Measurements from ENCODE around the gene TBC1D2. TPM values are rescaled to one million over a fixed set of nuclear protein-coding genes. Genes with fewer than 3 reads are reported as not detected.

TBC1D2 gene
- total RNA-seq, 4 donors from 2014 or later, result 4.9 to 9.8 (median 7.8) TPM

DNA sequence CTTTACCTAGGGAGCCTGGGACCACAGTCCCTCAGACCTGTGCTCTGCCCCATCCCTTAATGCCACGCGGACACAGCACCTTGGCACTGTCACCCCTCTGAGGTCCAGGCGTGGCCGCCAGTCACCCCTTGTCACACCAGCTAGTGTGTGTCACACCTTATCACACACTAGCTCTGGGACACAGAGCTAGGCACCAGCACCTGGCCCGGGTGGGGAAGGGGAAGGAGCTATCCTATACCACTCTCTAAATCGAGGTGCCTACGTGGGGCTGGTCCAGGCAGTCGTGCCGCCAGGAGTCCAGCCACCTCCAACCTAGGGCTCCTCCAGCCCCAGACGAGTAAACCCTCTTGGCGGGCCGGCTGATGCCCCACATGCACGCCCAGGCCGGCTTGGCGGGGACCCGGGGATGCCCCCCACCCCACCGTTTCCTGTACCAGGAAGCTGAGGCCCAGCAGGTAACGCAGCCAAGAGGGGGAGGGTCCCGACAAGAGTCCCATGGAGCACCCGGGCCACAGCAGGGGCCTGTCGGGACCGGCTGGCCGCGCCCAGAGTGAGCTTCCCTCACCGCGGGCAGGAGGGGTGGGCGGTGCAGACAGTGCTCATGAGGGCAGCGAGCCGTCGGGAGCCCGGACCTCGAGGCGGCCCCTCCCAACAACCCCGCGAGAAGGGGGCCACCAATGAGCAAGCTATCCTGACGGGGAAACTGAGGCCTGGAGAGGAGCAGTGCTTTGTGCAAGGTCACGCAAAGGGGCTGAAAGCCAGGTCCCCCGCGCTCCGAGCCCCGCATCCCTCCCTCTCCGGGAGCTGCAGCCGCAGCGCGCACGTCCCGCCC, 63.6 kb downstream of the TBC1D2 start:
- Histone ChIP-seq H3K27me3 (peaks cover 14% of the 10 kb centered on the region), H3K9me3 (no peaks in the 10 kb centered on the region), H3K27ac (peak overlapping the region in 3 of 4 donors; percentile 58 to 77 (median 76)), H3K4me1 (peaks cover 0 to 15% (median 8%) of the 10 kb centered on the region in 3 donors), H3K4me3 (peak overlapping the region; percentile 66 to 67), H3K36me3 (no peaks in the 10 kb centered on the region)
- ATAC-seq, result no peak
- 3% methylated on average over 8 of the region's 47 CpGs; no CpG with 5 or more reads in 1 of the 2 donors for WGBS, 2 donors (ENCODE audit: low coverage in 1 of 2)
- no peak for TF ChIP-seq CTCF (IDR thresholded peaks at IDR 0.05)
- no peak for TF ChIP-seq EP300 (IDR thresholded peaks at IDR 0.05)
- no peak for TF ChIP-seq POLR2AphosphoS5 (IDR thresholded peaks at IDR 0.05)
- no peak for TF ChIP-seq POLR2A (IDR thresholded peaks at IDR 0.05)

DNA sequence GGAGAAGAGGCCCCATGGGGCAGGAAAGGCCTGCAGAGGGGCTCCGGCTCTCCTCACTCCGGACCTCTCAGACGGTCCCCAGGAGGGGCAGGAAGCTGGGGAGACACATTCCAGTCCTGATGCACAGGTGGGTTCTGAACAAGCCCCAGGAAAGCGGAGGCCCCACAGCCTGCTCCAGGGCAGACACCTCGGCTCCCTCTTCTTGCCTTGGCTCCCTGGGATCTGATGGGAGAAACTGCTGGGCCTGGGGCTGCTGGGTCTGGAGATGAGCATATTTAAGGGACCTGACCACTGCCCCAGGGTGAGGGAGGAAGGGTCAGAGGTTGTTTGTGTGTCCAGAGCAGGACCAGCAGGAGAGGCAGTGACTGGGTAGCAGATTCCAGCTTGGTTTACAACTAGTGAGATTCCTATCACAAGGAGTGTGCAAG, 64.3 kb downstream of the TBC1D2 start:
- no peak for ATAC-seq
- H3K9me3 ChIP-seq, result no peaks in the 10 kb centered on the region
- peaks cover 14% of the 10 kb centered on the region for H3K27me3 ChIP-seq
- TF ChIP-seq EP300 (IDR thresholded peaks at IDR 0.05) (no peak), POLR2A (IDR thresholded peaks at IDR 0.05) (no peak), CTCF (IDR thresholded peaks at IDR 0.05) (no peak), POLR2AphosphoS5 (IDR thresholded peaks at IDR 0.05) (no peak)
- 17% methylated on average over 1 of the region's 5 CpGs; no CpG with 5 or more reads in 1 of the 2 donors for WGBS, 2 donors (ENCODE audit: low coverage in 1 of 2)
- peaks cover 0 to 15% (median 8%) of the 10 kb centered on the region in 3 donors for H3K4me1 ChIP-seq
- no peaks in the 10 kb centered on the region for H3K36me3 ChIP-seq
- peak overlapping the region in 1 of 2 donors; percentile 66 for H3K4me3 ChIP-seq
- H3K27ac ChIP-seq, result no peak overlapping the region

DNA sequence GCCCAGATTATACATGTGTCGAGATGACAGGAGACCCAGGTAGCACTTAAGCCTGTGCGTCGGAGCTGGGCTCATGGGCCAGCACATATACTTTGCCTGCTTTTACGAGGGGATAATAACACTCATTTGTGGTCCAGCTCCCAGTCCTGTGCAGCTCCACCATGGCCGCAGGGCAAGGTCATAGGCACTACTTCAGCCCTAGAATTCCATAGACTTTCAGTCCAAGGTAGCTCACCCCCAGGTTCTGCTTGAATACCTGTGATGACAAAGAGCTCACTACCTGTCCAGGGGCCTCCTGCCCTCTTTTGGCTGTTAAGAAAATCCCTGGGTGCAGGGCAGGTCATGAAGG, 64.7 kb downstream of the TBC1D2 start:
- Histone ChIP-seq H3K4me1 (peaks cover 0 to 15% (median 8%) of the 10 kb centered on the region in 3 donors), H3K9me3 (no peaks in the 10 kb centered on the region), H3K4me3 (no peak overlapping the region), H3K27ac (no peak overlapping the region), H3K27me3 (peaks cover 14% of the 10 kb centered on the region), H3K36me3 (no peaks in the 10 kb centered on the region)
- TF ChIP-seq POLR2AphosphoS5 (IDR thresholded peaks at IDR 0.05) (no peak), POLR2A (IDR thresholded peaks at IDR 0.05) (no peak), CTCF (IDR thresholded peaks at IDR 0.05) (no peak), EP300 (IDR thresholded peaks at IDR 0.05) (no peak)
- no peak for ATAC-seq
- 75 to 82% methylated on average over 5 of the region's 5 CpGs for WGBS, 2 donors (ENCODE audit: low coverage in 1 of 2)

- Histone ChIP-seq H3K27ac (no peak overlapping the region), H3K4me1 (peaks cover 0 to 15% (median 8%) of the 10 kb centered on the region in 3 donors), H3K4me3 (no peak overlapping the region), H3K9me3 (no peaks in the 10 kb centered on the region), H3K27me3 (peaks cover 14% of the 10 kb centered on the region), H3K36me3 (no peaks in the 10 kb centered on the region)
- WGBS, 2 donors (ENCODE audit: low coverage in 1 of 2), result 69 to 73% methylated on average over 2 to 6 of the region's 6 CpGs
- ATAC-seq, result no peak
- TF ChIP-seq POLR2AphosphoS5 (IDR thresholded peaks at IDR 0.05), result no peak
- no peak for TF ChIP-seq CTCF (IDR thresholded peaks at IDR 0.05)
- no peak for TF ChIP-seq EP300 (IDR thresholded peaks at IDR 0.05)
- TF ChIP-seq POLR2A (IDR thresholded peaks at IDR 0.05), result no peak
Measured at GRCh38 chr9:98189412-98189811, 66.0 kb downstream of the TBC1D2 start.

DNA sequence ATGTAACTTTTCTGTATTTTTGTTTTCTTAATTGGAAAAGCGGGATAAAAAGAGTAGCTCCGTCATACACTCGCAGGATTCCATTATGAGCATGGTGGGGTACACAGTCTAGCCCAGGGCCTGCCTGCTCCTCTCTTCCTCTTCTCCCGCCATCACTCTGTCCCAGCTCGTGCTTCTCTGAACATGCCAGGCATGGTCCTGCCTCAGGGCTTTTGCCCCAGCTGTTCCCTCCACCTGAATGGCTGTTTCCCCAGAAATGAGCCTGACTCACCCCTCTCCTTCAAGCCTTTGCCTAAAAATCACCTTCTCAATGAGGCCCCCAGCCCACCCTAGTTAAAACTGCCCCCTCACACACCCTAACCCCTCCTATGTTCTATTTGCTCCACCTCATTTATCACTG, 67.5 kb downstream of the TBC1D2 start:
- 88 to 93% methylated on average over 5 of the region's 5 CpGs for WGBS, 2 donors (ENCODE audit: low coverage in 1 of 2)
- Histone ChIP-seq H3K4me3 (no peak overlapping the region), H3K27ac (no peak overlapping the region), H3K36me3 (no peaks in the 10 kb centered on the region), H3K27me3 (peaks cover 14% of the 10 kb centered on the region), H3K4me1 (peaks cover 0 to 9% (median 4%) of the 10 kb centered on the region in 3 donors), H3K9me3 (no peaks in the 10 kb centered on the region)
- TF ChIP-seq POLR2AphosphoS5 (IDR thresholded peaks at IDR 0.05) (no peak), POLR2A (IDR thresholded peaks at IDR 0.05) (no peak), EP300 (IDR thresholded peaks at IDR 0.05) (no peak), CTCF (IDR thresholded peaks at IDR 0.05) (no peak)
- no peak for ATAC-seq

Measured in gastroesophageal sphincter (tissue), 4 donors.